ENCODE results near the gene MYO9B.
"Not testable (repeated sequence)": the region's sequence is repeated elsewhere in the genome, so short reads cannot be mapped to it uniquely, and the experiment has no call there.

Gene MYO9B

GRCh38 chr19:17116996-17117702, 41.6 kb downstream of the MYO9B start:
- no peak for DNase-seq

- no peak for DNase-seq
Observed at GRCh38 chr19:17118957-17119356, 43.4 kb downstream of the MYO9B start.

GRCh38 chr19:17121736-17122293, 46.2 kb downstream of the MYO9B start:
- no peak for DNase-seq

- DNase-seq = no peak
Observed at GRCh38 chr19:17123041-17123440, 47.5 kb downstream of the MYO9B start.

DNA sequence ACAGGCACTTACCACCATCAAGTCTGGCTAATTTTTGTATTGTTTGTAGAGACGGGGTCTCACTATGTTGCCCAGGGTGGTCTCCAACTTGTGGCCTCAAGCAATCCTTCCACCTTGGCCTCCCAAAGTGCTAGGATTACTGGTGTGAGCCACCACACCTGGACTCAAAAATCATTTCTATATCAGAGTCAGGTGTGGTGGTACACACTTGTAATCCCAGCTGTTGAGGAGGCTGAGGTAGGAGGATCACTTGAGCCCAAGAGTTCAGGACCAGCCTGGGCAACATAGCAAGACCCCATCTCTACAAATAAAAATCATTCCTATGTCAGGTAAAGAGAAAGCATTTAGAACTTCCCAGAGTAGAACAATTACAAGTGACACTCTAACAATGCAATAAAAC, 48.4 kb downstream of the MYO9B start:
- no peak for DNase-seq

DNA sequence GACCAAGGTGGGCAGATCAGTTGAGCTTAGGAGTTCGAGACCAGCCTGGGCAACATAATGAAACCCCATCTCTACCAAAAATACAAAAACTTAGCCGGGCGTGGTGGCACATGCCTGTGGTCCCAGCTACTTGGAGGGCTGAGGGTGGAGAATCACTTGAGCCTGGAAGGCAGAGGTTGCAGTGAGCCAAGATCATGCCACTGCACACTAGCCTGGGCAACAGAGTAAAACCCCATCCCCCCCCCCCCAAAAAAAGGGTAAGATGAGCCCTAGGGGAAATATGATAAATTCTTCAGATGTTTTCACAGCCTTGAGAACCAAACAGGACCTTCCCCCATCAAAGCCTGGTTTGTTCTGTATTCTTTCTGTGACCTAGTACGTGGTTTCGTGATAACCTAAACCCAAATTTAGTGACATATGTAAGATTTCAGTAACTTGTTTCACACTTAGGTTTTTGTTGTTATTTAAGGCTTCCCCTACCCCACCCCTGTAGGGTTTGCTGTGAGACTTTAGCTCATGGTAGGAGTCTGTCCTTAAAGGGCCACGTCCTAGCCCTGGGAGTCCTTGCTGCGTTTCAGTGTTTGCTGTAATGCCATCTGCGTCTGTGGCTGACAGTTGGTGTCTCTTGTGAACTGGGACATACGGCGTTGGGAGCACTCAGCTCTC, 49.6 kb downstream of the MYO9B start:
- DNase-seq = peak; percentile 11

DNA sequence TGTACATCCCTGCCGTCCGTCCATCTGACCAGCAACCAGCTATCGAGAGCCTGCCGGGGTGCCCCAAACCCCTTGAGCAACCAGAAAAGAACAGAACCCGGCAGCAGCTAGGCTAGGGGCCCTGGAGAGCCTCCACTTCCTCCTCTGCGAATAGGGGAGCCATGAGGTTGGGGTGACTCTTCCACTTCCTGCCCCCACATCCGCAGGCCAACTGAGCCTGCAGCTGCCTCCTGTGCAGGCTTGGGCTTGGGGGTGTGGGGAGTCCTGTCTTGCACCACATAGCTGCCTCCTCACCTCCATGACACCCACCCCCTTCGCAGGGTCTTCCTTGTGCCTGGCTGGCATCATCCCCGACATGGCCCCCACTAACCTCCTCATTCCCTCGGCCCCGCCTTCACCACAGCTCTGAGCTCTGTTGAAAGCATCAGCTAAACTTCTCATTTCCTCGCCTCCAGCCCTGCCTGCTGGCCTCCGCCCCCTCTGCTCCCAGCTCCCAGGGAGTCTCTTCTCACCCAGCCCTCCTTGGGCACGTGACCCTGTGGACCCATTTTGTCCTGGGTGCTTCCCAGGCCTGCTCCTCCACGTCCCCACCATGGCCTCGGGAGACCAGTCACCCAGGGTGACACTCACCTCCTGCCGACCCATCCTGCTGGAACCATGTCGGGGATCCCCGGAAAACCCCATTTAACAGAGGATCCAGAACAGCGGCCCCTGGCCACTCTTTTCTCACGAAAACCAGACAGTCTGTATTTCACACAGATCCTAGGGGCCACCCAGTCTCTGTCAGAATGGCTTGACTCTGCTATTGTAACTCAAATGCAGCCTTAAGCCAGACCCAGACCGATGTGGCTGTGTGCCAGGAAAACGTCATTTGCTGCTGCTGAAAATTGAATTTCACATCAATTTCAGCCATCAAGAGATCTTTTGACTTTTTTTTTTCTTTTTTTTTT, 50.4 kb downstream of the MYO9B start:
- DNase-seq = peak; percentile 69

GRCh38 chr19:17127671-17128070, 52.1 kb downstream of the MYO9B start:
- no peak for DNase-seq

DNA sequence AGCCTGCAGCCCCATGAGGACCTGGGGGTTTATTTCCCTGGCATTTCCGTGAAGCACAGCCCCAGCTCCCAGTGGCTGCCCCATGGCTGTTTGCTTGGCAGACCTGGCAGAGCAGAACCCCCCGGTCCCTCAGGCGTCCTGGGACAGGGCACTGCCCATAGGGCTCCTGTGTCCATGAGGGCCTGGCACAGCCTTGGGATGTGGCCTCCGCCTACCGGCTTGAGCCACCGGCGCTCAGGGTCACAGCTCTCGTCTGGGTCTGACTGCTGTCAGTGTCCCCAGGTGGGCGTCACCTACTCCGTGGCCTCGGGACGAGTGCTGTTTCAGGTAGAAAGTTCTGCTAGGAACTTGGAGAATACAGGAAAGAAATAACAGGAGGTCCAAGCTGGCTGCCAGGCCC, 52.8 kb downstream of the MYO9B start:
- no peak for DNase-seq

GRCh38 chr19:17128820-17129219, 53.2 kb downstream of the MYO9B start:
- DNase-seq = no peak

- no peak for DNase-seq
Observed at GRCh38 chr19:17129377-17129776, 53.8 kb downstream of the MYO9B start.

DNA sequence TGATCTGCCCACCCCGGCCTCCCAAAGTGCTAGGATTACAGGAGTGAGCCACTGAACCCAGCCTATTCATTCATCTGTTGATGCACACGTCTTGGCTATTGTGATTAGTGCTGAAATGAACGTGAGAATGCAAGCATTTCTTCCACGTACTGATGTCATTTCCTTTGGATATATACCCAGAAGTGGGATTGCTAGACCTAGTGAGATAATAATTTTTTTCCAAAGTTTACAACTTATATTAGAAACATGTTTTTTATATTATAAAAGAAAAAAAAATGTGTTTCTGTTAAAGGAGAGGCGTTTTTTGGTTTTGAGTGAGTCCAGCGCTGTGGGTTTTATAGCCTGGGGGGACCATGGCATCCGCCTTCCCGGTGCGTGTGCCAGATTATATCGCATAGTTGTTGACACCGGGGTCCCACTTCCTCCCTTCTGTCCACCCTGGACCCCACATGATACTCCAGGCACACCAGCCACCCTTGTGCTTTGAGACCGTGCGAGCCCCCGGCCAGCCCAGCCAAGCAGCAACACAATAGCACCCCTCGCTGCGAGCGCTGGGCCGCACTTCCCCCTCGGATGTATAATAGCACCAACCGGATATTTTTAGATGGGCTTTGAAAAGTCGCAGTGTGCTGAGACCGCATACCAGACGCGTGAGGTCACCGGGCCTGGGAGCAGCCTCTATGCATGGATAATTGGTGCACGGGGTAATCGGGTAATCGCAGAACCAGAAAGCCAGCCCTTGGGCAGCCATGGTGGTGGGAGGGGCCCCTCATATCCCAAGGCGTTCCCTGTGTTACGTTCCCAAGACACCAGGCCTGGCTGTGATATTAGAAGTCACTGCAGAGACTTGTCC, 59.6 kb downstream of the MYO9B start:
- DNase-seq = peak; percentile 18

GRCh38 chr19:17136021-17136420, 60.4 kb downstream of the MYO9B start:
- no peak for DNase-seq

DNA sequence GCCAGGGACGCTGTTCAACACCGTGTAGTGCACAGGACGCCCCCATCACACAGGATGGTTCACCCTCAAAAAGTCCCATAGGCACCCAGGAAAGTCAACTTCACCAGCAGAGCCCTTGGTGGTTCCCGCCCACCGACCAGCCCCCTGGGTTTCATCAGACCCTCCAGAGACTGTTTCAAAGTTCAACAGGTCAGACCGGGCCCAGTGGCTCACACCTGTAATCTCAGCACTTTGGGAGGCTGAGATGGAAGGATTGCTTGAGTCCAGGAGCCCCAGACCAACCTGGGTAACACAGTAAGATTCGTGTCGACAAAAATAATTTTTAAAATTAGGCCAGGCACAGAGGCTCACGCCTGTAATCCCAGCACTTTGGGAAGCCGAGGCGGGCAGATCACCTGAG, 61.0 kb downstream of the MYO9B start:
- DNase-seq = no peak

DNA sequence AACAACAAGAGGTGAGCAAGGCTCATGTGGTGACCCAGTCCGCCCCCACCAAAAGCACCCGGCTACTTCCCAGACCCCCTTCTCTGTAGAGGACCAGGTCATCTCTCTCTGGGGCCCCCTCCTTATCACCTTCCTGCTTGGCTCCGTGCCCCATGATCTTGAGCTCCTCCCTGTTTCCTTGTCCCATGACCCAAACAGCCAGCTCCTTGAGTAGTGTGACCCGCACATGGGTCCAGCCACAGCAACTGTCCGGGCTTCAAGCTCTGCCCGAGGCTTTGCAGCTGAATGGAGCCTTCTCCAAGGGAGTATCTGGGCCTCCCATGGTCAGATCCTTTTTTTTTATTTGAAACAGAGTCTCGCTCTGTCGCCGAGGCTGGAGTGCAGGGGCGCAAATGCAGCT, 61.8 kb downstream of the MYO9B start:
- DNase-seq = no peak

DNA sequence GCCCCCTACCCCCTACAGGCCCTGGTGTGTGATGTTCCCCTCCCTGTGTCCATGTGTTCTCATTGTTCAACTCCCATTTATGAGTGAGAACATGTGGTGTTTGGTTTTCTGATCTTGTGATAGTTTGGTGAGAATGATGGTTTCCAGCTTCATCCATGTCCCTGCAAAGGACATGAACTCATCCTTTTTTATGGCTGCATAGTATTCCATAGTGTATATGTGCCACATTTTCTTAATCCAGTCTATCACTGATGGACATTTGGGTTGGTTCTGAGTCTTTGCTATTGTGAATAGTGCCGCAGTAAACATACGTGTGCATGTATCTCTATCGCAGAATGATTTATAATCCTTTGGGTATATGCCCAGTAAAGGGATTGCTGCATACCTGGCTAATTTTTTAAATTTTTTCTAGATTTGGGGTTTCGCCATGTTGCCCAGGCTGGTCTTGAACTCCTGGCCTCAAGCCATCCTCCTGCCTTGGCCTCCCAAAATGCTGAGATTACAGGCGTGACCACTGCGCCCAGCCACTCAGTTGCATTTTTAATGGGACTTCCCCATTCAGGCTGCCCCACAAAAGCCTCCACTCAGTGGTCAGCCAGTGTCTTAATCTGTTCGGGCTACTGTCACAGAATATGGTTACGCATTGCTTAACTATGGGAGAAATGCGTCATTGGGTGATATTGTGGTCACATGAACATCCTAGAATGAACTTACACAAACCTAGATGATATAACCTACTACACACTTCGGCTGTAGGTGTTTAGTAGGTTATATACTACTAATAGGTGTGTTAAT, 62.7 kb downstream of the MYO9B start:
- not testable (repeated sequence) for DNase-seq

GRCh38 chr19:17138937-17139598, 63.5 kb downstream of the MYO9B start:
- no peak for DNase-seq

DNA sequence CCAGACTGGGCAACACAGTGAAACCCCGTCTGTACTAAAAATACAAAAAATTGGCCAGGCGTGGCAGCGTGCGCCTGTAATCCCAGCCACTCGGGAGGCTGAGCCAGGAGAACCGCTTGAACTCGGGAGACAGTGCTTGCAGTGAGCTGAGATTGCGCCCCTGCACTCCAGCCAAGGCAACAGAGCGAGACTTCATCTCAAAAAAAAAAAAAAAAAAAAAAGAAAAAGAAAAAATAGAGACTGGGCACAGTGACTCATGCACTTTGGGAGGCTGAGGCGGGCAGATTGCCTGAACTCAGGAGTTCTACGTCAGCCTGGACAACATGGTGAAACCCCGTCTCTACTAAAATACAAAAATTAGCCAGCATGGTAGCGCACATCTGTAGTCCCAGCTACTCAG, 69.2 kb downstream of the MYO9B start:
- DNase-seq = not testable (repeated sequence)

DNA sequence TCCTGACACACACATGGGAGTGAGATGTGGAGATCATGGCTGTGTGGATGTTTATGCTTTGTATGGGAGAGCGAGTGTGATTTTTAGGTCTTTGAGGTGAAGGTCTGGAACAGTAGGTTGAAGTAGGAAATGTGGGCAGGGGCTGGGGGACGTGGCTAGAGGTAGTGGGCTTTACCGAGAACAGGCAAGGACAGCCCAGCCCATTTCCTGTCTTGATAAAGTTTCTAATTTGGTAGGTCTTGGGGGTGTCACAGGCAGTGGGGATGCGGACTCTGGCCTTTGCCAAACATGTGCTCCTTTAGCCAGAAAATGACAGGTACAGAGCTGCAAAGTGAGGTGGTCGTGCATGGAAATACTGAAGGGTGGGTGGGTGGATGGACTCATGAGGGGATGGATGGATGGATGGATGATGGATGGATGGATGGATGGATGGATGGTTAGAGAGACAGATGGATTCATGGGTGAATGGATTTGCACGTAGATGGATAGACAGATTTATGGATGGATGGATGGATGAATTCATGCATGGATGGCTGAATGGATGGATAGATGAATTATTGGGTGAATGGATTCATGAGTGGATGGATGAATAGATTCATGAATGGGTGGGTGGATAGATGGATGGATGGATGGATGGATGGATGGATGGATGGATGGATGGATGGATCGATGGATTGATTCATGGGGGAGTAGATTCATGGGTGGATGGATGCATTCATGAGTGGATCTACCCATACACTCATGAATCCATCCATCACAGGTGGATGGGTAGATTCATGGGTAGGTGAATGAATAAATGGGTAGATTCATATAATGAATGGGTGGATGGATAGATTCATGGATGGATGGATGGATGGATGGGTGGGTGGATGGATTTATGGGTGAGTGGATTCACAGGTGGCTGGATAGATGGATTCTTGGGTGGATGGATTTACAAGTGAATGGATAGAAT, 70.2 kb downstream of the MYO9B start:
- no peak for DNase-seq

DNA sequence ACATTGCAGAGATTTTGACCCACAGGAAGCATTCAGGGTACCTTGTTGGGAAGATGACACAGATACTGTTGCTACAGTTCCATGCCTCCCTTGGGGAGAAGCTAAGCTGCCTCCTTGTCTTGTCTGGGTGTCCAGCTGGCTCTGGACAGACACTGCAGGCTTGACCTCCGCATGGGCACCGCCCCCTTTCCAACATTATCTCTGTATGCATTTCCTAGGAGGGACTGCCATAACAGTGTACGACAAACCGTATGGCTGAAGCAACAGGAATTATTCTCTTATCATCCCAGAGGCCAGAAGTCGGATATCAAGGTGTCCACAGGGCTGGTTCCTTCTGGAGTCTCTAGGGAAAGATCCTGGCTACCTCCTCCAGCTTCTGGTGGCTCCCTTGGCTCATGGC, 72.6 kb downstream of the MYO9B start:
- DNase-seq = no peak

All from activated CD4-positive, alpha-beta T cell treated with anti-CD3 and anti-CD28 coated beads for 48 hours (primary cell).